Activated CD4-positive, alpha-beta T cell treated with anti-CD3 and anti-CD28 coated beads, Interleukin-2, Interleukin-6, amounts not matched to agents 100 ng/mL and 50 ng/mL, durations not matched to agents 16 hours and 8 hours (primary cell): Measurements from ENCODE around the gene CENPU.
"Not testable (repeated sequence)": the region's sequence is repeated elsewhere in the genome, so short reads cannot be mapped to it uniquely, and the experiment has no call there.

Experiments
- DNase-seq: peaks from one replicate; pipeline ENCODE4 v3.0.0-alpha.2; 2020

Gene CENPU

DNA sequence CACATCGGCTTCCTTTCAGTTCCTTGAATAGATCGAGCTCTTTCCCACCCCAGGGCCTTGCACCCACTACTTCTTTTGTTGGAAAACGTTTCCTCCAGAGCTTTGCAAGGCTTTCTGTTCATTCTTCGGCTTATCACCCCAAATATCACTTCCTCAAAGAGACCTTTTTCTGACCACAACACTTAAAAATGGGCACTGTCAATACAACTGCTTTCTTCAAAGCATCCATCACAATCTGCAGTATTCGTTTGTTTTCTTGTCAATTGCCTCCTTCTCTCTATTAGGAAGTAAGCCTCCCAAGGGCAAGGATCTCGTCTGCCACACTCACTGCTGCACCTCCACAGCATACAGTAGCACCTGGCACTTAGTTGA is 17.7 kb upstream of the CENPU start:
- DNase-seq: no peak

DNA sequence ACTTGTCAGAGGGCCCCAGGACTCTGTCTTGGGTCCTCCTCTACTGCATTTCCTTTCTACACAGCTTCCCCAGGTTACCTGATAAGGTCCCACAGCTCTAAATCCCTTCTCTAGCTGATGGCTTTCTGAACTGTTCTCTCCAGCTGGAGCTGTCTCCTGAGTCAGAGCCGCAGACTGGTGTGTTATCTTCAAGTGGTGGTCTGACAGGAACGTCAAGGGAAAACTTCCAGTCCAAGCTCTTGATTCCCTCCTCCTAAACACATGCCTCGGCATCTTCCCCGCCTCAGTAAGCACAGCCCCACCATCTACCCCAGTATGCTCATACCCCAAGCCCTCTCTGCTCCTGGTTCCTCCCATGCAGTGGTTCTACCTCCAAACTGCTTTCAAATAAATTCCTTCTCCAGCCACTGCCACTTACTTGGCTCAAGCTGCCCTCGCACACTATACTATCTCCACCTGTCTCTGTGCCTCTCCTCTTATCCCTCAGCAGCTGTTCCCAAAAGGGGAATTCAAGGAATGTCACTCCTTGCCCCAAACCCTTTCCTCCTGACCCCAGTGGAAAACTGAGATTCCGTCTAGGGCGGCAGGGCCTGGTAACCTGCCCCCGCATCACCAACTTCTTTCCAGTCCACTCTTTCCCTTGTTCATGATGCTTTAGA is 17.2 kb upstream of the CENPU start:
- no peak for DNase-seq

GRCh38 chr4:184748251-184748652 is 14.4 kb upstream of the CENPU start:
- DNase-seq: no peak

GRCh38 chr4:184747034-184747830 is 13.3 kb upstream of the CENPU start:
- DNase-seq: no peak

DNA sequence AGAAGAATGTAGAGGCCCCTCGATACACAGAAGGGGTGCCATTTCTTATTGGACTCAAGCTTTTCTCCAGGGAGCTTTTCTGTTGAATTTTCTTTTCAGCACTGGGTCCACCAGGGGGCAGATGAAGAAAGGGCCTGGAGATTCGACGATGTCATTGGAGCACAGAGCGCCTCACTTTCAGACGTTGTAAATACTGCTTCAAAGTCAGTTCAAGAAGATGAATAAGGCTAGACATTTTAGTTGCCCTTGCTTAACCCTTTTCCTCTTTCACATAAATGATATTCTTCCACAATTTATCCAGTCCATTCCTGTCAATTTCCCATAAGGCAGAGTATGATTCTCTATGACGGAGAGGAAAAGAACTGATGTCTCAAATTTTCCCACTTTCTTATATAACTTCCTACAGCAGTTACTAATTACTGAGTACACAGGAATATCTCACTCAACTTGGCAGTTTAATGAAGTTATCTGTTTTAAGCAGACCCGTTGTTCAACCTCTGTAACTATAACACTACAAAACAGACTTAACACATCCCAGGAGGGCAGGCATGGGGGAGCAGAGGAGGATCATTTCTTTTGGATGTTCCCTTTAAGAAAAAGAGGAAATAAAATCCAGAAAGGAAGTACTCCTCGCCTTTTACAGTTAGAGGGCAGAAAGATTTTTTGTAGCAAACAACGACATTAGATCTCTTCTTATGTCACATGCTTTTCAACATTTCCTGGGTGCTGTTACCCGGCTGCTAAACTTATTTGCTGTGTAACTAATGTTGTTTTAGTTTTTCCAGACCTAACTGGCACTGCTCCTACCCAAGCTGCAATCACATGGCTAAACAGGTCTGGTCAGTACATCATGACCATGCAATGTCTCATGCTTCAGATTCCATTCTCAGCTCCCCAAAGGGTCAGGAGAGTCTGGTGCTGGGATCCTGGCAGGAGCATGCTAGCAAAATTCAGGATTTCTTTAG is 12.2 kb upstream of the CENPU start:
- peak; percentile 75 for DNase-seq

GRCh38 chr4:184744236-184744635 is 10.3 kb upstream of the CENPU start:
- DNase-seq: no peak

DNA sequence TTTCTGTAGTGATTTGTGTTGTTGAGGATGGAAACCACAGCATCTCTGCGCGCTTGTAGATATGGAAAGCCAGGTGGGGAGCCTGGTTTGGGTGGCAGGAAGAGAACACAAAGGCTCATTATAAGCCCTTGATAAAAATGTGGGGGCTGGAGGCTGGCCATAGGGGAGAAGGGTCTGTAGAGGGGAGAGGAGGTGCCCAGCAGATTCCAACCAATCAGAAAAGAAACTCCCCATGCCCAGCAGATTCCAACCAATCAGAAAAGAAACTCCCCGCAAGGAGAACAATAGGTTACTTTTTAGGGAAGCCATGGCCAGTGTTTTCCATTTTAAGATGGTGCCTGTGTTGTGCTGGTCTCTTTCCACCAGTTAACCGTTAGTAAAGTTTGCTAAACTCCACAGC is 9.8 kb upstream of the CENPU start:
- no peak for DNase-seq

- DNase-seq: not testable (repeated sequence)
Observed at GRCh38 chr4:184741651-184742050, 7.8 kb upstream of the CENPU start.

DNA sequence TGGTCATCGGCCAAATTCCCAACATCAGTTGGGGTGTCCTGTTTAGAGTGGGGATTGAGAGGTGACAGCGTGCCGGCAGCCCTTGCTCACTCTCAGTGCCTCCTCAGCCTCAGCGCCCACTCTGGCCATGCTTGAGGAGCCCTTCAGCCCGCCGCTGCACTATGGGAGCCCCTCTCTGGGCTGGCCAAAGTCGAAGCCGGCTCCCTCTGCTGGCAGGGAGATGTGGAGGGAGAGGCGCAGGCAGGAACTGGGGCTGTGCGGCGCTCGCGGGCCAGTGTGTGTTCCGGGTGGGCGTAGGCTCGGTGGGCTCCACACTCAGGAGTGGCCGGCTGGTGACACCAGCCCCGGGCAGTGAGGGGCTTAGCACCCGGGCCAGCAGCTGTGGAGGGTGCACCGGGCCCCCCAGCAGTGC is 7.1 kb upstream of the CENPU start:
- no peak for DNase-seq

GRCh38 chr4:184739575-184739974 is 5.7 kb upstream of the CENPU start:
- DNase-seq: not testable (repeated sequence)

GRCh38 chr4:184734758-184735157 is 862 bp upstream of the CENPU start:
- DNase-seq: no peak

DNA sequence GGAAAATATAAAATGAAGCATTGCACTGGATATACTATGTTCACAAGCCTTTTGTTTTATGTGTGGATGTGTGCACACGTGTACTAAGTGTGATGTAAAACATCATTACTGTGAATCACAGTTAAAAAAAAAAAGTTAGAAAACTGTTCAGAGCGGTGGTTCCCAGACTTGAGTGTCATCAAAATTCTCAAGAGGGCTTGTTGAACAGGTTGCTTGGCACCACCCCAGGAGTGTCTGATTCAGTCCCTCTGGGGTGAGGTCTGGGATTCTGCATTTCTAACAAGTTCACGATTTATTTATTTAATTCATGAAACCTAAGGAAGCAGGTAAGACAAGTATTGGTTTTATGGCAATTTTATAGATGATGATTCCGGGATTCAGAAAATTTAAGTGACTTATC is 1.8 kb downstream of the CENPU start:
- DNase-seq: no peak

GRCh38 chr4:184731056-184731455 is 2.8 kb downstream of the CENPU start:
- DNase-seq: no peak

- DNase-seq: no peak
Observed at GRCh38 chr4:184729946-184730345, 4.0 kb downstream of the CENPU start.

DNA sequence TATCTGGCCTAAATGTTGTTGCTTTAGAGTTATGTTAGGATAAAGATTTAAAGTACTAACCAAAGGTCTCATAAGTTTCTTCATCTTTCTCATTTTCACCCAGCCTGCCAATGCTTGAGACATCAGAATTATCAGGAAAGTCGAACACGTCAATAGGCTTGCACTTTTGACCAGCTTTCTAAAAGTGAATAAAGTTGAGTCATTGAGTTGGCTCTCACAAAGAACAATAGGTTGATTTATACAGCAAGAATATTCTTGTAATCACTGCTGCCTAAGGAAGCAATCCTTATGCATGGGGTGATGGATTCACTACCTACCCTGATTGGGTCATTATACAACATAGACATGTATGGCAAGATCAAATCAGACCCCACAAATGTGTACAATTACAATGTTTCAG is 5.0 kb downstream of the CENPU start:
- no peak for DNase-seq

- no peak for DNase-seq
Observed at GRCh38 chr4:184727430-184727829, 6.5 kb downstream of the CENPU start.

- DNase-seq: peak; percentile 26
Observed at GRCh38 chr4:184722798-184723197, 11.1 kb downstream of the CENPU start.

GRCh38 chr4:184721254-184721653 is 12.6 kb downstream of the CENPU start:
- no peak for DNase-seq

DNA sequence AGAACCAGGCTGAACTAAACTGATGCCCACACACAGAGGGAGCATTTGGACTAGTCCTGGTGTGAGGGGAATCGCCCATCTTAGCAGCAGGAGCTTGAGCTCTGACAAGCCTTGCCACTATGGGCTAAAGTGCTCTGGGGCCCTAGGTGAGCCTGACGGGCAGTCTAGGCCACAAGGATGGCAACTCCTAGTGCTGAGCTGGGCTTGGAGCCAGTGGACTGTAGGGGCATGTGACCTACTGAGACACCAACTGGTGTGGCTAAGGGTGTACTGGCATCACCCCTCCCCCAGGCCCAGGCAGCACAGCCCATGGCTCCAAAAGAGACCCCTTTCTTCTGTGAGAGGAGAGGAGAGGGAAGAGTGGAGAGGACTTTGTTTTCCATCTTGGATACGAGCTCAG is 14.5 kb downstream of the CENPU start:
- no peak for DNase-seq

- no peak for DNase-seq
Observed at GRCh38 chr4:184715526-184715925, 18.4 kb downstream of the CENPU start.

DNA sequence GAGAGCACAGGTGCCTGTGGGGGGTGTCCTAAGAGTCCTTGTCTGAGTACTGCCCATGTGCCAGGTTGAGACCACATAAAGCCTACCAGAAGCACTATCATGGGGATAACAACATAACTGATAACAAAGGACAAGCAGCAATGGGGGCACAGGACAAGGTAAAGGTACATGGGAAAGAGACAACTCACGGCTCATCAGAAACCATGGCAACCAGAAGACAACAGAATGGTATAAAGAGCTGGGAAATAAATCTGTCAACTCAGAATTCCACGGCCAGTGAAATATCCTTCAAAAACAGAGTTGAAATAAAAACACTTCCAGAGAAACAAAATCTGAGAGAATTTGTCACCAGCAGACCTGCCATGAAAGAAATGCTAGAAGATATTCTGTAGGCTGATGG is 20.0 kb downstream of the CENPU start:
- no peak for DNase-seq

GRCh38 chr4:184712322-184712721 is 21.6 kb downstream of the CENPU start:
- no peak for DNase-seq

- DNase-seq: peak; percentile 17
Observed at GRCh38 chr4:184706453-184706852, 27.4 kb downstream of the CENPU start.
